Kidney glomerular epithelial cell (primary cell): ENCODE results near the gene GRPEL1.

Source experiments
- DNase-seq: peaks from one replicate; lab custom pipeline; 2025; lab: John Stamatoyannopoulos, UW

The GRPEL1 gene

GRCh38 chr4:7044137-7044930, 23.5 kb downstream of the GRPEL1 start:
- DNase-seq: no peak

GRCh38 chr4:7043284-7044136, 24.4 kb downstream of the GRPEL1 start, which contains the start of gene TADA2B:
Gene TADA2B, plus strand, starts transcription at chr4:7043372. Its CDS starts 208 bp downstream, at chr4:7043580.
- no peak for DNase-seq

- DNase-seq: peak; percentile 99
These were observed 25.2 kb downstream of the GRPEL1 start for GRCh38 chr4:7042503-7043283.

GRCh38 chr4:7041801-7042502, 25.9 kb downstream of the GRPEL1 start:
- DNase-seq: no peak

GRCh38 chr4:7041246-7041645, 26.6 kb downstream of the GRPEL1 start:
- DNase-seq: no peak

GRCh38 chr4:7040765-7041164, 27.1 kb downstream of the GRPEL1 start:
- no peak for DNase-seq

- no peak for DNase-seq
These were observed 30.4 kb downstream of the GRPEL1 start for GRCh38 chr4:7037425-7037824.

GRCh38 chr4:7034262-7035081, 33.4 kb downstream of the GRPEL1 start:
- DNase-seq: peak; percentile 18

- DNase-seq: peak; percentile 50
These were observed 35.3 kb downstream of the GRPEL1 start for GRCh38 chr4:7032596-7032995.

- DNase-seq: no peak
These were observed 36.1 kb downstream of the GRPEL1 start for GRCh38 chr4:7031558-7032449.

GRCh38 chr4:7030856-7031255, 37.0 kb downstream of the GRPEL1 start:
- DNase-seq: no peak

GRCh38 chr4:7029921-7030320, 37.9 kb downstream of the GRPEL1 start:
- no peak for DNase-seq

- DNase-seq: no peak
These were observed 38.7 kb downstream of the GRPEL1 start for GRCh38 chr4:7029212-7029611.

GRCh38 chr4:7027913-7028312, 40.0 kb downstream of the GRPEL1 start:
- DNase-seq: no peak

GRCh38 chr4:7027284-7027683, 40.6 kb downstream of the GRPEL1 start:
- DNase-seq: no peak

- no peak for DNase-seq
These were observed 41.8 kb downstream of the GRPEL1 start for GRCh38 chr4:7026107-7026506.

GRCh38 chr4:7025040-7025602, 42.7 kb downstream of the GRPEL1 start:
- no peak for DNase-seq

- no peak for DNase-seq
These were observed 43.5 kb downstream of the GRPEL1 start for GRCh38 chr4:7024336-7024890.

- no peak for DNase-seq
These were observed 44.0 kb downstream of the GRPEL1 start for GRCh38 chr4:7023901-7024300.
